ENCODE data around the gene METTL17.

The METTL17 gene

DNA sequence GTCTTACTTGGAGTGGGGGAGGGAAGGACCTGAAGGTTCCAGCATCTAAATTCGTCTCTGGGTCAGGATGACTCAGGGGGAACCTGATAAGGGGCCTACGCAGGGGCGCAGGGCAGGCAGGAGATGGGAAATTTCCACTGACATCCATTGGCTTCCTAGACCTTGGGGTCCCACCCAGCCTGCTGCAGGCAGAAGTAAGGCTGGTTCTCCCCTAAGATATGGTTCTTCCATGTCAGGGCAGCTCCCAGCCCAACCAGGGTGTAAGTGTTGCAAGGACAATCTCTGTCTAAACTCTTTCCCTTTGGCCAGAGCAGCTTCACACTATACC lies 37.2 kb downstream of the METTL17 start:
- TF ChIP-seq CTCF (IDR thresholded peaks at IDR 0.05) (no peak), ZFX (IDR thresholded peaks at IDR 0.05; ENCODE audit: borderline replicate concordance) (no peak)
- H3K27ac ChIP-seq, result no peak overlapping the region

- TF ChIP-seq ZFX (IDR thresholded peaks at IDR 0.05; ENCODE audit: borderline replicate concordance), result no peak
- no peak within 1 kb of the TSS for H3K27ac ChIP-seq
These were observed 40.1 kb downstream of the METTL17 start, which contains the start of gene TPPP2 for GRCh38 chr14:21029917-21030316. Gene TPPP2 (plus strand): TSS chr14:21030217. CDS start chr14:21030582, 365 bp downstream.

GRCh38 chr14:21030531-21030930 lies 40.8 kb downstream of the METTL17 start:
- H3K27ac ChIP-seq, result no peak overlapping the region
- TF ChIP-seq ZFX (IDR thresholded peaks at IDR 0.05; ENCODE audit: borderline replicate concordance) (no peak), CTCF (IDR thresholded peaks at IDR 0.05) (no peak)

- H3K27ac ChIP-seq, result no peak overlapping the region
- TF ChIP-seq CTCF (IDR thresholded peaks at IDR 0.05), result no peak
- TF ChIP-seq ZFX (IDR thresholded peaks at IDR 0.05; ENCODE audit: borderline replicate concordance), result no peak
These were observed 42.7 kb downstream of the METTL17 start for GRCh38 chr14:21032326-21033132.

DNA sequence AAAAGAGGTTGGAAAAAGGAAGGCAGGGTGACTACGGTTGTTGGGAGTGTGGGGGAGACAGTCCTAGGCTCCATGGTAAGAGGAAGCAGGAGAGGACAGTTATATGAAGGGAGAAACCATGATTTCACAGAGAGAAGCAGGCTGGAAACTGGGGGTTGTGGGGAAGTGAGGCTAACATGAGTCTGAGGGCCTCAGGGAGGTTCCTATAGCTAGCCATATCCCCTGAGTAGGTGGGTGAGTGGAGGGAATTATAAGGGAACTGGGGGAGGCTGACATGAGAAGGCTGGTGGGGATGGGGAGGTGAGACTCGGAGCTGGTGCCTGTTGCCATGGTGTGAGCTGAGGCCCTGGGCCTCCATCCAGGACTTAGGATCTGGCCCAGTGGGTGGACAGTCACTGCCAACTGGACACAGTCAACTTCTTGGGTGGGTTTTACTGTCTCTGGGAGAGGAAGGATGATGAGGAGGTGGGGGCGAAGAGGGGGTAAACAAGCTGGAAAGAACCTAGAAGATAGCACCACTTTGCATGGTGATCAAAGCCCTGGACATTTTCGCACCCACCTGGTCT lies 43.4 kb downstream of the METTL17 start:
- TF ChIP-seq ZFX (IDR thresholded peaks at IDR 0.05; ENCODE audit: borderline replicate concordance) (no peak), CTCF (IDR thresholded peaks at IDR 0.05) (no peak)
- no peak overlapping the region for H3K27ac ChIP-seq

GRCh38 chr14:21034707-21035106 lies 44.9 kb downstream of the METTL17 start, which contains the start of gene RNASE13:
Gene RNASE13 (minus strand): TSS chr14:21034807. CDS start chr14:21034288, 519 bp downstream.
- TF ChIP-seq CTCF (IDR thresholded peaks at IDR 0.05), result no peak
- TF ChIP-seq ZFX (IDR thresholded peaks at IDR 0.05; ENCODE audit: borderline replicate concordance), result no peak
- no peak within 1 kb of the TSS for H3K27ac ChIP-seq

GRCh38 chr14:21036751-21037150 lies 47.0 kb downstream of the METTL17 start:
- no peak for TF ChIP-seq CTCF (IDR thresholded peaks at IDR 0.05)
- no peak for TF ChIP-seq ZFX (IDR thresholded peaks at IDR 0.05; ENCODE audit: borderline replicate concordance)
- H3K27ac ChIP-seq, result no peak overlapping the region

All from 22Rv1 (cell line).